SK-N-SH treated with all-trans-retinoic acid at 6 μM for 48 hours (cell line): Measurements from ENCODE around the gene CHFR.

Experiments
- ATAC-seq: fragments of 200-7000 bp; cut with Tn5 transposase; 3 replicates; pipeline ENCODE4 v1.9.1; 2020; ENCODE audit warnings: mild to moderate bottlenecking, moderate library complexity
- ARNTL ChIP-seq: fragments of 450-650 bp; formaldehyde crosslinking; IDR thresholded peaks from 2 replicates; pipeline ENCODE4 v1.5.0; 2020; ENCODE audit warnings: low read depth, mild to moderate bottlenecking, moderate library complexity, borderline replicate concordance
- BACH2 ChIP-seq: fragments of 250-450 bp; sonication (Bioruptor Pico); IDR thresholded peaks from 2 replicates; pipeline ENCODE4 v1.9.0; 2021; ENCODE audit warnings: mild to moderate bottlenecking, borderline replicate concordance
- ESRRG ChIP-seq: fragments of 250-450 bp; sonication (Bioruptor Pico); IDR thresholded peaks from 2 replicates; pipeline ENCODE4 v1.6.1; 2021; ENCODE audit warnings: mild to moderate bottlenecking
- GLIS3 ChIP-seq: fragments of 250-450 bp; sonication (Bioruptor Pico); IDR thresholded peaks from 2 replicates; pipeline ENCODE4 v1.5.0; 2020; ENCODE audit warnings: mild to moderate bottlenecking, moderate library complexity
- ISL1 ChIP-seq: fragments of 250-450 bp; sonication (Bioruptor Pico); IDR thresholded peaks from 2 replicates; pipeline ENCODE4 v2.1.2; 2022; ENCODE audit warnings: mild to moderate bottlenecking, moderate library complexity
- OSR1 ChIP-seq: fragments of 250-450 bp; sonication (Bioruptor Pico); IDR thresholded peaks from 2 replicates; pipeline ENCODE4 v1.8.0; 2022; ENCODE audit warnings: moderate library complexity, mild to moderate bottlenecking, inconsistent platforms
- PPARA ChIP-seq: fragments of 250-450 bp; sonication (Bioruptor Pico); IDR thresholded peaks from 2 replicates; pipeline ENCODE4 v1.5.0; 2020; ENCODE audit warnings: mild to moderate bottlenecking, borderline replicate concordance
- RARB ChIP-seq: fragments of 250-450 bp; sonication (Bioruptor Pico); IDR thresholded peaks from 2 replicates; pipeline ENCODE4 v1.8.0; 2021; ENCODE audit warnings: mild to moderate bottlenecking, moderate library complexity
- SNAI2 ChIP-seq: fragments of 250-450 bp; sonication (Bioruptor Pico); IDR thresholded peaks from 2 replicates; pipeline ENCODE4 v1.5.0; 2020; ENCODE audit warnings: mild to moderate bottlenecking, moderate library complexity
- TCF4 ChIP-seq: fragments of 250-450 bp; sonication (Bioruptor Pico); IDR thresholded peaks from 2 replicates; pipeline ENCODE4 v1.8.0; 2021; ENCODE audit warnings: mild to moderate bottlenecking, moderate library complexity, borderline replicate concordance
- ZC3H10 ChIP-seq: fragments of 250-450 bp; sonication (Bioruptor Pico); IDR thresholded peaks from 2 replicates; pipeline ENCODE4 v1.5.1; 2021; ENCODE audit warnings: mild to moderate bottlenecking, moderate library complexity
- ZFP3 ChIP-seq: fragments of 250-450 bp; sonication (Bioruptor Pico); IDR thresholded peaks from 2 replicates; pipeline ENCODE4 v1.5.0; 2020; ENCODE audit warnings: mild to moderate bottlenecking, moderate library complexity
- ZFP30 ChIP-seq: fragments of 450-650 bp; formaldehyde crosslinking; IDR thresholded peaks from 2 replicates; pipeline ENCODE4 v1.5.0; 2022; ENCODE audit warnings: mild to moderate bottlenecking, moderate library complexity
- ZNF565 ChIP-seq: fragments of 450-650 bp; formaldehyde crosslinking; conservative IDR thresholded peaks from 2 replicates; pipeline ENCODE4 v1.5.0; 2020; ENCODE audit warnings: low read depth, mild to moderate bottlenecking, moderate library complexity
- ZNF70 ChIP-seq: fragments of 450-650 bp; formaldehyde crosslinking; IDR thresholded peaks from 2 replicates; pipeline ENCODE4 v1.5.0; 2020; ENCODE audit warnings: mild to moderate bottlenecking, moderate library complexity
- ZNF8 ChIP-seq: fragments of 450-650 bp; formaldehyde crosslinking; IDR thresholded peaks from 2 replicates; pipeline ENCODE4 v1.5.0; 2020; ENCODE audit warnings: mild to moderate bottlenecking, moderate library complexity
- TF ChIP-seq, protein P1 (sequence below): fragments of 250-450 bp; sonication (Bioruptor Pico); IDR thresholded peaks from 2 replicates; pipeline ENCODE4 v1.5.1; 2020; ENCODE audit warnings: low read depth, mild to moderate bottlenecking, moderate library complexity
- TF ChIP-seq, protein P2 (sequence below): fragments of 250-450 bp; sonication (Bioruptor Pico); IDR thresholded peaks from 2 replicates; pipeline ENCODE4 v1.8.0; 2021; ENCODE audit warnings: low read depth, mild to moderate bottlenecking, moderate library complexity, borderline replicate concordance
- TF ChIP-seq, protein P3 (sequence below): fragments of 250-450 bp; sonication (Bioruptor Pico); IDR thresholded peaks from 2 replicates; pipeline ENCODE4 v1.8.0; 2020; ENCODE audit warnings: mild to moderate bottlenecking, moderate library complexity, borderline replicate concordance
- TF ChIP-seq, protein P4 (sequence below): fragments of 250-450 bp; sonication (Bioruptor Pico); IDR thresholded peaks from 2 replicates; pipeline ENCODE4 v1.5.0; 2020; ENCODE audit warnings: mild to moderate bottlenecking, moderate library complexity

The CHFR gene

DNA sequence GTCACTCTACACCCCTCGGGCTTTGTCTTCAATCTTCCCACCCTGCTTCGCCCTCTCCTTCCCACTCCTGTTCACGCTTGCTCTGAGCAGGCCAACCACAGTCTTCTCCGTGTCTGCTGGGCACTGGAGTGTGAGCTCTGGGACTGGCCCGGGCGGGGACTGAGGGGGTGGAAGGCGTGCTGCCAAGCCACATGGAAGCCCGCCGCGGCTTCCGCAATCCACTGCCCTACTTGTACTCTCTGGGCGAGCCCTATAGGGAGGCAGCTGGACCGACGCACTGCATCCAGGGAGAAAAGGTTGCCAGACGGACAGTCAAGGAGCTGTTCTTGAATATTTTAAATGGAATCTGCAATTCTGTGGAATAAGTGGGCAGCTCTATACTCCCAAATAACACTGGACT, 83.5 kb downstream of the CHFR start (continued):
- TF ChIP-seq, protein P1, sequence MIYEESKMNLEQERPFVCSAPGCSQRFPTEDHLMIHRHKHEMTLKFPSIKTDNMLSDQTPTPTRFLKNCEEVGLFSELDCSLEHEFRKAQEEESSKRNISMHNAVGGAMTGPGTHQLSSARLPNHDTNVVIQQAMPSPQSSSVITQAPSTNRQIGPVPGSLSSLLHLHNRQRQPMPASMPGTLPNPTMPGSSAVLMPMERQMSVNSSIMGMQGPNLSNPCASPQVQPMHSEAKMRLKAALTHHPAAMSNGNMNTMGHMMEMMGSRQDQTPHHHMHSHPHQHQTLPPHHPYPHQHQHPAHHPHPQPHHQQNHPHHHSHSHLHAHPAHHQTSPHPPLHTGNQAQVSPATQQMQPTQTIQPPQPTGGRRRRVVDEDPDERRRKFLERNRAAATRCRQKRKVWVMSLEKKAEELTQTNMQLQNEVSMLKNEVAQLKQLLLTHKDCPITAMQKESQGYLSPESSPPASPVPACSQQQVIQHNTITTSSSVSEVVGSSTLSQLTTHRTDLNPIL = no peak

DNA sequence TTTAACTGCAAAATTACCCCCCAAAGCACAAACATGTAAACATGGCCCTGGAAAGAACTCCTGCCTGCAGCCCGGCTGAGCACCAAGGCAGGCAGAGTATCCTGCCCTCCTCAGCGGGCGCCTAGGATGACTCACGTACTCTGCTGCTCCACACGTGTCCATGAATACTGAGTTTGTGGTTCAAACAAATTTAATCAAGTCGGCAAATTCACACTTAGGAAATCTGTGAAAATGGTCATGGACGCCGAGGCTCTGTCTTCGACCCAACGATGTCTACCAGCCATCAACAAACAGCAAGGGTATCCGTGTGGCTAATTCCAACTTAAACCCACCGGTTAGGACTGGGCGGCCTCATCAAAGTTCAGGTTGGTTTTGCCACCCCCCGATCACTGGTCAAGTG, 84.3 kb downstream of the CHFR start:
- no peak for ATAC-seq
- TF ChIP-seq RARB (CRISPR knock-in tag) = no peak
- TF ChIP-seq, protein P1 = no peak
- TF ChIP-seq, protein P2, sequence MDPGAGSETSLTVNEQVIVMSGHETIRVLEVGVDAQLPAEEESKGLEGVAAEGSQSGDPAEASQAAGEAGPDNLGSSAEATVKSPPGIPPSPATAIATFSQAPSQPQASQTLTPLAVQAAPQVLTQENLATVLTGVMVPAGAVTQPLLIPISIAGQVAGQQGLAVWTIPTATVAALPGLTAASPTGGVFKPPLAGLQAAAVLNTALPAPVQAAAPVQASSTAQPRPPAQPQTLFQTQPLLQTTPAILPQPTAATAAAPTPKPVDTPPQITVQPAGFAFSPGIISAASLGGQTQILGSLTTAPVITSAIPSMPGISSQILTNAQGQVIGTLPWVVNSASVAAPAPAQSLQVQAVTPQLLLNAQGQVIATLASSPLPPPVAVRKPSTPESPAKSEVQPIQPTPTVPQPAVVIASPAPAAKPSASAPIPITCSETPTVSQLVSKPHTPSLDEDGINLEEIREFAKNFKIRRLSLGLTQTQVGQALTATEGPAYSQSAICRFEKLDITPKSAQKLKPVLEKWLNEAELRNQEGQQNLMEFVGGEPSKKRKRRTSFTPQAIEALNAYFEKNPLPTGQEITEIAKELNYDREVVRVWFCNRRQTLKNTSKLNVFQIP = no peak

DNA sequence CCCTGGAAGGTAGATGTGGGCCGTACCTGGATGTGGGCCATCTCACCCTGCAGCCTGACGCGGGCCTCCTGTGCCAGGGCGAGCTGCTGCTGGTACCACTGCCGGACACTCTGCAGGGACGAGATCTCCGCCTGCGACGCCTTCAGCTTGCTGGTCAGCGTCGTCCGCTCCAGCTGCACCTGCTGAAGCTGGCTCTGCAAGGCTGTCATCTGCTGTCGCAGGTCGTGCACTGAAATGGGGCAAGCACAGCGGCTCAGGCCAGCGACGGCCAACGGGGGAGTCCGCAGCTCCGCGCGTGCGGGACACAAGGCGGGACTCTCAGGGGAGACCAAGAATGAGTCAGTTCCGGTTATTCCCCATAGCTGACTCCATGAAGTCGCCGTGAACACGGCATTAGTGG, 85.7 kb downstream of the CHFR start:
- TF ChIP-seq ZC3H10 (CRISPR knock-in tag) (no peak), RARB (CRISPR knock-in tag) (no peak), BACH2 (no peak), ISL1 (CRISPR knock-in tag) (no peak), GLIS3 (CRISPR knock-in tag) (no peak), ZNF565 (CRISPR knock-in tag) (no peak), TCF4 (CRISPR knock-in tag) (no peak), ZNF70 (no peak), ARNTL (CRISPR knock-in tag) (no peak), PPARA (CRISPR knock-in tag) (no peak), ZFP3 (CRISPR knock-in tag) (no peak), SNAI2 (CRISPR knock-in tag) (no peak)
- TF ChIP-seq, protein P3, sequence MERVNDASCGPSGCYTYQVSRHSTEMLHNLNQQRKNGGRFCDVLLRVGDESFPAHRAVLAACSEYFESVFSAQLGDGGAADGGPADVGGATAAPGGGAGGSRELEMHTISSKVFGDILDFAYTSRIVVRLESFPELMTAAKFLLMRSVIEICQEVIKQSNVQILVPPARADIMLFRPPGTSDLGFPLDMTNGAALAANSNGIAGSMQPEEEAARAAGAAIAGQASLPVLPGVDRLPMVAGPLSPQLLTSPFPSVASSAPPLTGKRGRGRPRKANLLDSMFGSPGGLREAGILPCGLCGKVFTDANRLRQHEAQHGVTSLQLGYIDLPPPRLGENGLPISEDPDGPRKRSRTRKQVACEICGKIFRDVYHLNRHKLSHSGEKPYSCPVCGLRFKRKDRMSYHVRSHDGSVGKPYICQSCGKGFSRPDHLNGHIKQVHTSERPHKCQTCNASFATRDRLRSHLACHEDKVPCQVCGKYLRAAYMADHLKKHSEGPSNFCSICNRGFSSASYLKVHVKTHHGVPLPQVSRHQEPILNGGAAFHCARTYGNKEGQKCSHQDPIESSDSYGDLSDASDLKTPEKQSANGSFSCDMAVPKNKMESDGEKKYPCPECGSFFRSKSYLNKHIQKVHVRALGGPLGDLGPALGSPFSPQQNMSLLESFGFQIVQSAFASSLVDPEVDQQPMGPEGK (CRISPR knock-in tag) = no peak
- TF ChIP-seq, protein P1 = no peak
- no peak for ATAC-seq

DNA sequence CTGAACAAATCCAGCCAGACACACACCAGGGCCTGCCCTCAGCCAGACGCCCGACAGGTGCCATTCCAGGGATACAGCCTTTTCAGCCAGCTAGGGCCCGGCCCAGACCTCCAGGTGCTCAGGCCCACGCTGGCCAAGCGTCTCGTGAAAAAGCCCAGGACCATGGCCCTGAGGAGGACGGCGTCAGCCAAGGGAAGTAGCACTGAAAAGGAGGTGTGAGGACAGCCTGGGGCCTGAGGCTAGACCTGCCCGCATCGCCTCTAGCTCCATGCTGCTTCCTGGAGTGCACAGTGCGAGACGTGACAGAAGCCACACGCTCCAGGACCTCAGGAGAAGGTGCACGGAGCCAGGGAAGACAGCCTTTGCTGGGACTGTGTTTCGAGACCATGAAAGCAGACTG, 88.6 kb downstream of the CHFR start:
- ATAC-seq = no peak
- TF ChIP-seq TCF4 (CRISPR knock-in tag) (no peak), ZNF70 (no peak), OSR1 (no peak), ESRRG (no peak), ZC3H10 (CRISPR knock-in tag) (no peak), GLIS3 (CRISPR knock-in tag) (no peak), ZFP30 (no peak), BACH2 (no peak), RARB (CRISPR knock-in tag) (no peak), SNAI2 (CRISPR knock-in tag) (no peak), PPARA (CRISPR knock-in tag) (no peak), ZNF565 (CRISPR knock-in tag) (no peak), ZNF8 (CRISPR knock-in tag) (no peak)
- TF ChIP-seq, protein P2 = no peak
- TF ChIP-seq, protein P3 (CRISPR knock-in tag) = no peak
- TF ChIP-seq, protein P4, sequence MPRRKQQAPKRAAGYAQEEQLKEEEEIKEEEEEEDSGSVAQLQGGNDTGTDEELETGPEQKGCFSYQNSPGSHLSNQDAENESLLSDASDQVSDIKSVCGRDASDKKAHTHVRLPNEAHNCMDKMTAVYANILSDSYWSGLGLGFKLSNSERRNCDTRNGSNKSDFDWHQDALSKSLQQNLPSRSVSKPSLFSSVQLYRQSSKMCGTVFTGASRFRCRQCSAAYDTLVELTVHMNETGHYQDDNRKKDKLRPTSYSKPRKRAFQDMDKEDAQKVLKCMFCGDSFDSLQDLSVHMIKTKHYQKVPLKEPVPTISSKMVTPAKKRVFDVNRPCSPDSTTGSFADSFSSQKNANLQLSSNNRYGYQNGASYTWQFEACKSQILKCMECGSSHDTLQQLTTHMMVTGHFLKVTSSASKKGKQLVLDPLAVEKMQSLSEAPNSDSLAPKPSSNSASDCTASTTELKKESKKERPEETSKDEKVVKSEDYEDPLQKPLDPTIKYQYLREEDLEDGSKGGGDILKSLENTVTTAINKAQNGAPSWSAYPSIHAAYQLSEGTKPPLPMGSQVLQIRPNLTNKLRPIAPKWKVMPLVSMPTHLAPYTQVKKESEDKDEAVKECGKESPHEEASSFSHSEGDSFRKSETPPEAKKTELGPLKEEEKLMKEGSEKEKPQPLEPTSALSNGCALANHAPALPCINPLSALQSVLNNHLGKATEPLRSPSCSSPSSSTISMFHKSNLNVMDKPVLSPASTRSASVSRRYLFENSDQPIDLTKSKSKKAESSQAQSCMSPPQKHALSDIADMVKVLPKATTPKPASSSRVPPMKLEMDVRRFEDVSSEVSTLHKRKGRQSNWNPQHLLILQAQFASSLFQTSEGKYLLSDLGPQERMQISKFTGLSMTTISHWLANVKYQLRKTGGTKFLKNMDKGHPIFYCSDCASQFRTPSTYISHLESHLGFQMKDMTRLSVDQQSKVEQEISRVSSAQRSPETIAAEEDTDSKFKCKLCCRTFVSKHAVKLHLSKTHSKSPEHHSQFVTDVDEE (CRISPR knock-in tag) = no peak
